ENCODE data around the gene SCG5.

Gene SCG5

DNA sequence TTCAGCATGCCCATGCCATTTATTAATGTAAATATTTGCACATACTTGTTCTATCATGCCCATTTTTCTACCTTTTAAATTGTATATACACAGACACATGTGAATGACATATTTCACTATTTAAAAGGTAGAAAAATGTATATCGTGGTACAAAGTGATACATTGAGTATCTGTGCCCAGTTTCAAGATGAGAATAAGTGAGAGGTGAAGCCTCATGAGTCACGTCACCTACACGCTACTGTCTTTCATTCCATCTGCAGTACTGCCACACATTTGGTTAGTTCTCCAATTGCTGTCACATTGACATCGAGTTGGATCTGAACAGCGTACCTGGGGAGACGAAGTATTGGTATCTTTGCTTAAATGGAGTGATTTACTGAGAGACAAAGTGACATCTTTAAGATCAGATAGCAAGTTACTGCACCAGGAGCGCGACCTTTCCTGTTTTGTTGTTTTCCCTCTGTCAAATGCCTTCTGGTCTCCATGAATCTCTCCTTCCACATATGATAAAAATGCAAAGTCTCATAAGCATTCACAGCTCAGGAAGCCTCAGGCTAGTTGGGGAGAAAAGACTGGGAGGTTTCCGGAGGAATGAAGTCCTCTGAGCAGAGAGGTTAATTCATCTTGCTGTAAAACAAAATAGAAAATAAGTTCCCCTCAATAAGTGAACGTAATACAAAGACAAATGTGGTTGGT lies 88.3 kb downstream of the SCG5 start:
- no peak for DNase-seq

DNA sequence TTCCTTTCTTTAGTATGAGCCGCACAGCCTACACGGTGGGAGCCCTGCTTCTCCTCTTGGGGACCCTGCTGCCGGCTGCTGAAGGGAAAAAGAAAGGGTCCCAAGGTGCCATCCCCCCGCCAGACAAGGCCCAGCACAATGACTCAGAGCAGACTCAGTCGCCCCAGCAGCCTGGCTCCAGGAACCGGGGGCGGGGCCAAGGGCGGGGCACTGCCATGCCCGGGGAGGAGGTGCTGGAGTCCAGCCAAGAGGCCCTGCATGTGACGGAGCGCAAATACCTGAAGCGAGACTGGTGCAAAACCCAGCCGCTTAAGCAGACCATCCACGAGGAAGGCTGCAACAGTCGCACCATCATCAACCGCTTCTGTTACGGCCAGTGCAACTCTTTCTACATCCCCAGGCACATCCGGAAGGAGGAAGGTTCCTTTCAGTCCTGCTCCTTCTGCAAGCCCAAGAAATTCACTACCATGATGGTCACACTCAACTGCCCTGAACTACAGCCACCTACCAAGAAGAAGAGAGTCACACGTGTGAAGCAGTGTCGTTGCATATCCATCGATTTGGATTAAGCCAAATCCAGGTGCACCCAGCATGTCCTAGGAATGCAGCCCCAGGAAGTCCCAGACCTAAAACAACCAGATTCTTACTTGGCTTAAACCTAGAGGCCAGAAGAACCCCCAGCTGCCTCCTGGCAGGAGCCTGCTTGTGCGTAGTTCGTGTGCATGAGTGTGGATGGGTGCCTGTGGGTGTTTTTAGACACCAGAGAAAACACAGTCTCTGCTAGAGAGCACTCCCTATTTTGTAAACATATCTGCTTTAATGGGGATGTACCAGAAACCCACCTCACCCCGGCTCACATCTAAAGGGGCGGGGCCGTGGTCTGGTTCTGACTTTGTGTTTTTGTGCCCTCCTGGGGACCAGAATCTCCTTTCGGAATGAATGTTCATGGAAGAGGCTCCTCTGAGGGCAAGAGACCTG lies 89.5 kb downstream of the SCG5 start:
- DNase-seq = no peak

- DNase-seq = no peak
Measured at GRCh38 chr15:32732574-32733157, 91.2 kb downstream of the SCG5 start.

- DNase-seq = no peak
Measured at GRCh38 chr15:32733281-32733680, 91.8 kb downstream of the SCG5 start.

DNA sequence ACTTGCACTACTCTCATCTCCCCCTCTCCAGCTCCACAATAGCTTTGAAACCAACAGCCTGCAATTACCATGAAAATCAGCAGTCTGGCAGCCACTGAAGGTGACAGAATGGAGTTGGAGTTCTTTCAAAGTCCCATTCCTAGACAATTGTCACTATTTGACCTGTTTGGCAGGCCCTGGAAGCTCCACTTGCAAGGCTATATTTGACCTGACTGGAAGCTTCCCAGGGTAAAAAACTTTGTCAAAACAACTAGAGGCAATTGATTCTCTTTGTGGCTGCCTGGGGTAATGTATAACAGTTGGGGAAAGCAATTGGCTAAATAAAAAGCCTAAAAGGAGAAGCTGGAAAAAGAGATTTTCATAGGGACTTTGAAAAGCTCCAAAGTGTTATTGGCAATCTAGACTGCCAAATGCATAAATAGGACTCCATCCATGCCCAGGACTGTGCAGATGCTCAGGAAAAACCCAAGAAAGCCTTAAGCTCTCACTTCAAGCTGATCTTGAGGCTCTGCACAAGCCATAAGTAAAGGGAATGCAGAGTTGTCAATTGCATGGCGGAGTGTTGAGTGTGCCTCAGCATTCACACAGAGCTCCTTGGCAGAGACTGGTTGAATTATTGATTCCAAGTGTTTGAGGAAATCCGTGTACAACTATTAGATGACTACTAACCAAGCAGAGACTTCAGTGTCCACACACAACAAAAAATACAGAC lies 94.6 kb downstream of the SCG5 start:
- no peak for DNase-seq

DNA sequence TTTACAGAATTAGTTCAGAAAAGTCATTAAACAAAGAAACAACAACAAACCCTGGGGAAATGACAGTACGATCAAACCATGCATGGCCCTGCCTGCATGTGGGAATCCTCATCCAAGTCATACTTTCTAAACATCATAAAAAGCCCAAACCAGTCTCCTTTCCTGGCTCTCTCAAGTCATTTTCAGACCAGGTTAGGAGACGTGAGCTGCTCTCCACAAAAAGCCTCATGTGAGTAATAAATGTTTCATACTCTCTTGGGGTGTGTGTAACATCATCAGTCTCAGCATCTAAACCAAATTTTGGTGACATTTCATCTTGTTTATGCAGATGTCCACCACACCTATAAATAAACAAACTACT lies 95.2 kb downstream of the SCG5 start:
- no peak for DNase-seq

- no peak for DNase-seq
Measured at GRCh38 chr15:32737304-32737703, 95.8 kb downstream of the SCG5 start.

GRCh38 chr15:32738666-32739065 lies 97.2 kb downstream of the SCG5 start:
- DNase-seq = no peak

- no peak for DNase-seq
Measured at GRCh38 chr15:32739522-32740063, 98.1 kb downstream of the SCG5 start.

DNA sequence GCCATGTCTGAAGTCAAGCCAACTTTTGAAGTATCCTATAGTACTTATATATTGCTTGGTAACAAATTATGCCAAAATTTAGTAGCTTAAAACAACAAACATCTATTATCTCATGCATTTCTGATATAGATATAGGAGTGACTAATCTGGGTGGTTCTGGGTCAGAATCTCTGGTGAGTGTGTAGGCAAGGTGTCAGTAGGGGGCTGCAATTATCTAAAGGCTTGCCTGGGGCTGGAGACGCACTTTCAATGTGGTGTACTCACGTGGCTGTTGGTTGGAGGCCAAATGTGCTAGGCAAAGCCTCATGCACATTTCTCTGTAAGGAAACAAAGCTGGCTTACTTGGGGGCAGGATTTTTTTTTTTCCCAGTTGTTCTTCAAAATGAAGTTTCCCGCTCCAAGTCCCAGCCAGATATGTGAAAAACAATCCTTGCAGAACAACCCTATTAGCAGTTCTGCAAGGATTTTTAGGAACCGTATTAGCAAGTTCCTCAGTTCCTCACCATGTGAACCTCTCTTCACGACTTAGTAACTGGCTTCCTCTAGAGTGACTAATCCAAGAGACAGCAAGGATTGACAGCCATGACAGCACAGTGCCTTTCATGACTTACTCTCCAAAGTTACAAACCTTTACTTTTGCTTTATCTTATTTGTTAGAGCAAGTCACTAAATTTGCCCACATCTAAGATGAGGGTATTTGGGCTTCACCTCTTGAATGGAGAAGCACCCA lies 102.1 kb downstream of the SCG5 start:
- DNase-seq = no peak

- no peak for DNase-seq
Measured at GRCh38 chr15:32746116-32746857, 104.8 kb downstream of the SCG5 start.

Measured in cerebellar nuclear complex (tissue), 1 donor.